ENCODE measurements around the gene CRELD2. TPM values are rescaled to one million over a fixed set of nuclear protein-coding genes. Genes with fewer than 3 reads are reported as not detected.

CRELD2 gene
- polyA plus RNA-seq, 3 donors: 20.3 to 33.2 (median 27.6) TPM

GRCh38 chr22:49882519-49883293, 35.7 kb upstream of the CRELD2 start:
- H3K27ac Mint-ChIP-seq: no peak overlapping the region
- peaks cover 0 to 2% (median 0%) of the 10 kb centered on the region in 3 donors for H3K27me3 Mint-ChIP-seq (ENCODE audit: low read depth in 3 of 3)
- H3K4me3 Mint-ChIP-seq: no peak overlapping the region
- H3K79me2 ChIP-seq (ENCODE audit: insufficient read depth, low read length): peaks cover 86% of the 10 kb centered on the region
- 97% methylated on average over 12 of the region's 21 CpGs for WGBS (ENCODE audit: insufficient coverage)
- no peaks in the 10 kb centered on the region for H3K4me1 ChIP-seq (ENCODE audit: control insufficient read depth in 1 of 2, insufficient read depth in 2 of 2, low read length in 2 of 2)
- TF ChIP-seq CTCF (IDR thresholded peaks at IDR 0.05): no peak
- no peaks in the 10 kb centered on the region for H3K27me3 ChIP-seq (ENCODE audit: control insufficient read depth in 2 of 2, insufficient read depth in 2 of 2, low read length in 2 of 2)
- H3K27ac ChIP-seq (ENCODE audit: low read depth in 1 of 2, low read length in 2 of 2): no peak overlapping the region
- no peak overlapping the region for H2AFZ ChIP-seq (ENCODE audit: insufficient read depth, low read depth, low read length, poor library complexity, severe bottlenecking)
- peaks cover 36 to 64% of the 10 kb centered on the region in 2 donors for H3K36me3 ChIP-seq (replicated peaks in 1 of 2; ENCODE audit: control insufficient read depth in 1 of 2, insufficient read depth in 2 of 2, low read length in 2 of 2)
- peaks cover 12 to 57% of the 10 kb centered on the region in 2 donors for H3K9me3 ChIP-seq (replicated peaks in 1 of 2; ENCODE audit: control insufficient read depth in 1 of 2, insufficient read depth in 1 of 2, low read length in 2 of 2)
- H3K9me3 Mint-ChIP-seq: peaks cover 13 to 55% (median 39%) of the 10 kb centered on the region in 7 donors
- no peak overlapping the region for H3K9ac ChIP-seq (ENCODE audit: insufficient read depth, low read length, poor library complexity, severe bottlenecking)
- peaks cover 10% of the 10 kb centered on the region for H3K4me1 Mint-ChIP-seq
- peaks cover 32% of the 10 kb centered on the region for H4K20me1 ChIP-seq (ENCODE audit: insufficient read depth, low read length)
- H3K4me3 ChIP-seq (replicated peaks in 1 of 3; ENCODE audit: low read depth in 2 of 3, low read length in 3 of 3): no peak overlapping the region
- no peak overlapping the region for H3K4me2 ChIP-seq (replicated peaks; ENCODE audit: extremely low read depth, low read length, poor library complexity, severe bottlenecking)
- H3K36me3 Mint-ChIP-seq: peaks cover 54 to 70% of the 10 kb centered on the region in 2 donors
- DNase-seq: no peak
- intact Hi-C loops (cut with micrococcal nuclease): no loop called here

DNA sequence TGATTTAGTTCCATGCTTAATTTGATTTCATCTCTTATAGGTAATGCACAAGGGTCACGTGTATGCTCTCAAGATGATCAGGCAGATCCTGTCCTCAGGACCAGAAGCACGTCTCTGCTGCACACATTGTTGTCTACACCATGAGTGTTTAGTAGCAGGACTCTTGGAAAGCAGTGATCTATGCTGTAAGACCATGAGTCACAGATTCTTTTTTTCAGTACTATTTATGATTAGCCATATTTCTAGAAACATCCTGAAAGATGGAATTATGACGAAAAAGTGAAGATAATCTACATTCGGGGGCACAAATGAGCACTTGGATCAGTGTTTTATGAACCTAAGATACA, 35.2 kb upstream of the CRELD2 start:
- Mint-ChIP-seq H3K36me3 (peaks cover 56 to 70% of the 10 kb centered on the region in 2 donors), H3K27me3 (ENCODE audit: low read depth in 3 of 3) (peaks cover 0 to 2% (median 0%) of the 10 kb centered on the region in 3 donors), H3K4me1 (peaks cover 10% of the 10 kb centered on the region), H3K9me3 (peaks cover 10 to 54% (median 35%) of the 10 kb centered on the region in 7 donors), H3K27ac (no peak overlapping the region), H3K4me3 (no peak overlapping the region)
- no peak overlapping the region for H3K9ac ChIP-seq (ENCODE audit: insufficient read depth, low read length, poor library complexity, severe bottlenecking)
- peaks cover 83% of the 10 kb centered on the region for H3K79me2 ChIP-seq (ENCODE audit: insufficient read depth, low read length)
- no peak overlapping the region for H3K4me2 ChIP-seq (replicated peaks; ENCODE audit: extremely low read depth, low read length, poor library complexity, severe bottlenecking)
- peaks cover 12 to 53% of the 10 kb centered on the region in 2 donors for H3K9me3 ChIP-seq (replicated peaks in 1 of 2; ENCODE audit: control insufficient read depth in 1 of 2, insufficient read depth in 1 of 2, low read length in 2 of 2)
- H3K27me3 ChIP-seq (ENCODE audit: control insufficient read depth in 2 of 2, insufficient read depth in 2 of 2, low read length in 2 of 2): no peaks in the 10 kb centered on the region
- peaks cover 34 to 64% of the 10 kb centered on the region in 2 donors for H3K36me3 ChIP-seq (replicated peaks in 1 of 2; ENCODE audit: control insufficient read depth in 1 of 2, insufficient read depth in 2 of 2, low read length in 2 of 2)
- peaks cover 32% of the 10 kb centered on the region for H4K20me1 ChIP-seq (ENCODE audit: insufficient read depth, low read length)
- intact Hi-C loops (cut with micrococcal nuclease): no loop called here
- WGBS (ENCODE audit: insufficient coverage): 100% methylated on average over 4 of the region's 4 CpGs
- no peak overlapping the region for H3K4me3 ChIP-seq (replicated peaks in 1 of 3; ENCODE audit: low read depth in 2 of 3, low read length in 3 of 3)
- TF ChIP-seq CTCF (IDR thresholded peaks at IDR 0.05): no peak
- H2AFZ ChIP-seq (ENCODE audit: insufficient read depth, low read depth, low read length, poor library complexity, severe bottlenecking): no peak overlapping the region
- no peak overlapping the region for H3K27ac ChIP-seq (ENCODE audit: low read depth in 1 of 2, low read length in 2 of 2)
- no peak for DNase-seq
- no peaks in the 10 kb centered on the region for H3K4me1 ChIP-seq (ENCODE audit: control insufficient read depth in 1 of 2, insufficient read depth in 2 of 2, low read length in 2 of 2)

Data from CD14-positive monocyte (primary cell).